ENCODE results near the gene ANKRD49.
"Not testable (repeated sequence)": the region's sequence is repeated elsewhere in the genome, so short reads cannot be mapped to it uniquely, and the experiment has no call there.

The ANKRD49 gene

DNA sequence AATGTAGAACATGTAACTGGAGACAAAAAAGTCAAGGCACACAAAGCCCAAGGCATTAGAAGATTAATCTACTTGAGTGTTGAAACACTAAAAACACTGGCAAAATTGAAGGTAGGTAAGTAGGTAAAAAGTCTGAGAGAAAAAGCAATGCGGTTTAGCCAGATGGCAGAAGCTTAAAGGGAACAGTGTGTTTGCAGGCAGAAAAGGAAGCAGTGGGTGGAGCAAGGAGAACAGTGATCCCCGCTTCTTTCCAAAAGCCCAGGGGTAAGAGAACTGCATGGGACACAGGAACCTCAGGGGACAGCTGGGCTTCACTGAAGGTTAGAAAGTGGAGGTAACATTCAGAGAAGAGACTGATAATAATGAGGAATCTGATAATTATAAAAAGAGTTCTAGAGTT lies 16.2 kb upstream of the ANKRD49 start:
- TF ChIP-seq CTCF (IDR thresholded peaks at IDR 0.05) (no peak), ZFX (IDR thresholded peaks at IDR 0.05; ENCODE audit: borderline replicate concordance) (no peak)
- H3K27ac ChIP-seq = no peak overlapping the region

DNA sequence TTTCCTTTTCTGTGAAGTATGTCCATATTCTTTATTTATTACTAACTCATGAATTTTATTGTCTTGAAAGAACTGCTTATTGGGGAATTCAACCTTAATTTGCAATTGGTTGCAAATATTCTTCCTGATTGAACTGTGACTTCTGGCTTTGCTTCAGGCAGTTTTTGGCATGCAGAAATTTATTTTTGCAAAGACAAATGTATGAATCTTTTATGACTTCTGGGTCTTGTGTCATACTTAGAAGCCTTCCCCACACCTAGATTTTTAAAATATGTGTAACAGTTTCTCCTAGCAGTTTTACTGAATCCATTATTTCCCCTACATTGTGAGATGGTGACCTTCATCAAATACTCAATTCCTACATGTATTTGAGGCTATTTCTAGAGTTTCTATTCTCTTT lies 12.4 kb upstream of the ANKRD49 start:
- TF ChIP-seq ZFX (IDR thresholded peaks at IDR 0.05; ENCODE audit: borderline replicate concordance) = no peak
- TF ChIP-seq CTCF (IDR thresholded peaks at IDR 0.05) = no peak
- H3K27ac ChIP-seq = no peak overlapping the region

- TF ChIP-seq ZFX (IDR thresholded peaks at IDR 0.05; ENCODE audit: borderline replicate concordance) (no peak), CTCF (IDR thresholded peaks at IDR 0.05) (no peak)
- no peak overlapping the region for H3K27ac ChIP-seq
Measured at GRCh38 chr11:94486068-94486467, 7.7 kb upstream of the ANKRD49 start.

DNA sequence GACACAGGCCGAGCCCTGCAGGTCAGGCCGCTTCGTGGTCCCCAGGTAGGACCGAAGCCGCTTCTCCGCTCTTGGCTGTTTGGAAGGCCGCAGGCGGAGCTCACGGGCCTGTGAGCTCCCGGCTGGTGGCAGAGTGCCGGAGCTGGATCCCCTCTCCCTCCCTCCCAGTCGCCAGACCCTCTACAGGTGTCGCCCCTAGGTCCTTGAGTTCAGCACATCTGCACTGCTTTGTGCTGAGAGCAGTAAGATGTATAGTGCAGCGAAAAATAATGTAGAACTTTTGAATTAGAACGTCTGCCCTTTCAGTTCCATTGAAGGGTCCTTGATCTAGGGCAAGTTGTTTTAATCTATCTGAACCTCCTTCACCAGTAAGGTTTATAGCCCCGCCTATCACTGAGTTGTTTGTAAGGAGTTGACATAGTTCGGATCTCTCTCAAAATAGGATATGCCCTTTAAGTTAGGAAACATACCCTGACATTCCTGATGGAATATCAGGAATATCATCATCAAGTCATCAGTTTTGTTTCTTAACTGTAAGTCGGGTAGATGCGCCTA lies 419 bp downstream of the ANKRD49 start:
- peak overlapping the region; percentile 81 for H3K27ac ChIP-seq
- TF ChIP-seq ZFX (IDR thresholded peaks at IDR 0.05; ENCODE audit: borderline replicate concordance) (no peak), CTCF (IDR thresholded peaks at IDR 0.05) (no peak)

GRCh38 chr11:94500181-94500580 lies 6.4 kb downstream of the ANKRD49 start:
- TF ChIP-seq CTCF (IDR thresholded peaks at IDR 0.05) (no peak), ZFX (IDR thresholded peaks at IDR 0.05; ENCODE audit: borderline replicate concordance) (no peak)
- H3K27ac ChIP-seq = no peak overlapping the region

GRCh38 chr11:94501522-94501921 lies 7.7 kb downstream of the ANKRD49 start:
- H3K27ac ChIP-seq = no peak overlapping the region
- no peak for TF ChIP-seq CTCF (IDR thresholded peaks at IDR 0.05)
- TF ChIP-seq ZFX (IDR thresholded peaks at IDR 0.05; ENCODE audit: borderline replicate concordance) = no peak

DNA sequence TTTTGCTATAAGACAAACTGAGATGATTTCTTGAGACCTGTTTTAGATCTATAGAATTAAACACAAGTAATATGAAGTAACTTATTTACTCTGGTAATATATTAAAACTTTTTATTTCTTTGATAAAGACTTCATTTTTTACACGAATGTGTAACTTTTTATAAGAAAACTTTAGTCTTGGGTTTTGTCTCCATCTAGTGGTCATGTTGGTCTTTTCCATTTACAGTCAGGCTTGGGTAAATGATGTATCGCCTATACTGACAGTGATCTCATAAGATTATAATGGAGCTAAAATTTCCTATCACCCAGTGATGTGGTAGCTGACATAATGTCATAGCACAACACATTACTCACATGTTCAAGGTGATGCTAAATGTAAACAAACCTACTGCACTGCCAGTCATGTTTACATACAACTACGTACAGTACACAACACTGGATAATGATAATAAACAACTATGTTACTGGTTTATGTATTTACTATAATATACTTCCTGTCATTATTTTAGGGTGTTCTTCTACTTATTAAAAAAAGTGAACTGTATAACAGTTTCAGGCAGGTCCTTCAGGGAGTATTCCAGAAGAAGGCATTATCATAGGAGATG lies 11.0 kb downstream of the ANKRD49 start:
- H3K27ac ChIP-seq = no peak overlapping the region
- TF ChIP-seq CTCF (IDR thresholded peaks at IDR 0.05) = peak; percentile 81
- TF ChIP-seq ZFX (IDR thresholded peaks at IDR 0.05; ENCODE audit: borderline replicate concordance) = no peak

- not testable (repeated sequence) for H3K27ac ChIP-seq
Measured at GRCh38 chr11:94506513-94506912, 12.7 kb downstream of the ANKRD49 start.

Measured in 22Rv1 (cell line).